Activated CD4-positive, alpha-beta T cell treated with anti-CD3 and anti-CD28 coated beads, Interleukin-2, amount 10 ng/mL, durations not matched to agents 7 days and 5 days (primary cell): ENCODE data around the gene DISC1. TPM values are rescaled to one million over a fixed set of nuclear protein-coding genes. Genes with fewer than 3 reads are reported as not detected.
"Not testable (repeated sequence)": the region's sequence is repeated elsewhere in the genome, so short reads cannot be mapped to it uniquely, and the experiment has no call there.

Experiments
- CTCF ChIA-PET: fragments of 350-600 bp; sonication (Branson Sonifier 250); formaldehyde crosslinking; loops from one replicate; lab custom pipeline; 2021; ENCODE audit warnings: antibody characterized with exemption; lab: Charles Lee
- POLR2A ChIA-PET: fragments of 350-600 bp; sonication (Branson Sonifier 250); formaldehyde crosslinking; loops from one replicate; lab custom pipeline; 2021; ENCODE audit warnings: antibody characterized with exemption; lab: Charles Lee
- DNase-seq: peaks from one replicate; pipeline ENCODE4 v3.0.0-alpha.2; 2020
- H3K27ac Mint-ChIP-seq: one replicate; pipeline ENCODE4 v1.8.0; 2021; ENCODE audit warnings: mild to moderate bottlenecking, moderate library complexity, mixed read lengths
- H3K27me3 Mint-ChIP-seq: one replicate; pipeline ENCODE4 v1.8.0; 2021; ENCODE audit warnings: mixed read lengths
- H3K36me3 Mint-ChIP-seq: one replicate; pipeline ENCODE4 v1.8.0; 2021; ENCODE audit warnings: low read depth, mixed read lengths
- H3K4me1 Mint-ChIP-seq: one replicate; pipeline ENCODE4 v1.8.0; 2021; ENCODE audit warnings: mixed read lengths
- H3K4me3 Mint-ChIP-seq: one replicate; pipeline ENCODE4 v1.8.0; 2021; ENCODE audit warnings: mild to moderate bottlenecking, moderate library complexity, mixed read lengths
- H3K9me3 Mint-ChIP-seq: one replicate; pipeline ENCODE4 v1.8.0; 2021; ENCODE audit warnings: mixed read lengths
- total RNA-seq, 2 experiments: library from RNA; stranded (reverse); gene quantifications; one replicate each; pipeline ENCODE4 v1.2.3, GENCODE V29; 2021

The DISC1 gene
- 10 to 100 TPM; 13.3 to 17.0 TPM for total RNA-seq

DNA sequence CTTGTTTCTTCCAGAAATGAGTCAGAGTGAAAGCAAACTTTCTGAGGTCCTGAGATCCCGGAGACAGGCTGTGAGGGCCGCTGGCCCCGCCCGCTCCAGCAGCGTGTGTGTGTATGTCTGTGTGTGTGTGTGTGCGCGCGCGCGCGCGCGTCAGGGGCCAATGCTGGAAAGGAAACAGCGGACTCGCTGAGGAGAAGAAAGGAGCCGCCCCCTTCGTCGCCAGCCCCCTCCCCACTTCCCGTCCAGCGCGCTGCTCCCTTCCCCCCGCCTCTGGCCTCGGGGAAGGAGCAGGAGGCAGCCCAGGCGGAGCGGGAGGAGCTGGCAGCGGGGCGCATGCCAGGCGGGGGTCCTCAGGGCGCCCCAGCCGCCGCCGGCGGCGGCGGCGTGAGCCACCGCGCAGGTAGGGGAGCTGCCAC is at the start of gene DISC1:
Gene DISC1 (plus strand): TSS at position 256 of the 416 bp plus-strand sequence. CDS start 78 bp downstream, at position 334.
- Mint-ChIP-seq H3K27ac (peak within 1 kb of the TSS; percentile 88), H3K36me3 (peaks cover 6% of the 10 kb centered on the region), H3K27me3 (peaks cover 21% of the 10 kb centered on the region), H3K9me3 (no peaks in the 10 kb centered on the region), H3K4me1 (peaks cover 38% of the 10 kb centered on the region), H3K4me3 (peak within 1 kb of the TSS; percentile 82)
- DNase-seq: peak; percentile 80
- CTCF ChIA-PET: interaction anchor here (1.0 to 1.8 kb wide), 3 partner anchors 9 to 23 kb away, joined by 3 to 13 read pairs (median 3); no protein-coding TSS in a partner anchor
- POLR2A ChIA-PET: no interaction called here

GRCh38 chr1:231576804-231577718 is 49.5 kb upstream of the DISC1 start:
- H3K36me3 Mint-ChIP-seq: no peaks in the 10 kb centered on the region
- H3K4me3 Mint-ChIP-seq: no peak overlapping the region
- no peak overlapping the region for H3K27ac Mint-ChIP-seq
- H3K9me3 Mint-ChIP-seq: no peaks in the 10 kb centered on the region
- DNase-seq: no peak
- H3K4me1 Mint-ChIP-seq: no peaks in the 10 kb centered on the region
- ChIA-PET CTCF (interaction anchor here (0.6 kb wide), 1 partner anchor 102 kb away, joined by 3 read pairs; no protein-coding TSS in a partner anchor), POLR2A (no interaction called here)
- no peaks in the 10 kb centered on the region for H3K27me3 Mint-ChIP-seq

DNA sequence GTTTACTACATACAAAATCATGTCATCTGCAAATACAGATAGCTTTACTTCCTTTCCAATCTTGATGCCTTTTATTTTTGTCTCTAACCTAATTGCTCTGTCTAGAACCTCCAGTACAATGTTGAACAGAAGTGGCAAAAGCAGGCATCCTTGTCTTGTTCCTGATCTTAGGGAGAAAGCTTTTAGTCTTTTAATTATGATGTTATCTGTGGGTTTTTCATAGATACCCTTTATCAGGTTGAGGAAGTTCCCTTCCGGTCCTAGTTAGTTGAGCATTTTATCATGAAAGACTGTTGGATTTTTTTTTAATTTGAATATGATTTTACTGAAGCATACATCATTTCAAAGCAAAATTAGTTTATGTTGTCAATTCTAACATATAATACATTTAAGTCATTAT is 45.7 kb upstream of the DISC1 start:
- no peak overlapping the region for H3K4me3 Mint-ChIP-seq
- H3K27ac Mint-ChIP-seq: no peak overlapping the region
- no peaks in the 10 kb centered on the region for H3K27me3 Mint-ChIP-seq
- no peaks in the 10 kb centered on the region for H3K4me1 Mint-ChIP-seq
- DNase-seq: no peak
- H3K36me3 Mint-ChIP-seq: no peaks in the 10 kb centered on the region
- ChIA-PET CTCF (no interaction called here), POLR2A (no interaction called here)
- H3K9me3 Mint-ChIP-seq: no peaks in the 10 kb centered on the region

DNA sequence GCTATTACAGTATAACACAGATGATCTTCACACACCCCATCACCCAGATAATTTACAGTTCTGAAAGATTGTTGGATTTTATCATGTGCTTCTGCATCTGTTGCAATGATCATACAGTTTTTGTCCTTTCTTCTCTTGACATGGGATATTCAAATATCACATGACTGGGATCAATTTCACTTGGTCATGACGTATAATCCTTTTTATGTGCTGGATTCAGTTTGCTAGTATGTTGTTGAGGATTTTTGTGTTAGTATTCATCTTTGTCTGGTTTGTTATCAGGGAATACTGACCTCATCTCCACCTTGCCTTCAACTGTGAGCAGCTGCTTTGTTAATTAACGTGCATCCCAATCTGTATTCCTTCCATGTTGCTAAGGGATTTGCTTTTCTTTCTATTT is 44.7 kb upstream of the DISC1 start:
- no peak overlapping the region for H3K4me3 Mint-ChIP-seq
- H3K36me3 Mint-ChIP-seq: no peaks in the 10 kb centered on the region
- POLR2A ChIA-PET: no interaction called here
- H3K4me1 Mint-ChIP-seq: no peaks in the 10 kb centered on the region
- CTCF ChIA-PET: interaction anchor here (1.3 kb wide), 1 partner anchor 21 kb away, joined by 3 read pairs; no protein-coding TSS in a partner anchor
- H3K27ac Mint-ChIP-seq: no peak overlapping the region
- H3K27me3 Mint-ChIP-seq: no peaks in the 10 kb centered on the region
- H3K9me3 Mint-ChIP-seq: no peaks in the 10 kb centered on the region
- DNase-seq: no peak

DNA sequence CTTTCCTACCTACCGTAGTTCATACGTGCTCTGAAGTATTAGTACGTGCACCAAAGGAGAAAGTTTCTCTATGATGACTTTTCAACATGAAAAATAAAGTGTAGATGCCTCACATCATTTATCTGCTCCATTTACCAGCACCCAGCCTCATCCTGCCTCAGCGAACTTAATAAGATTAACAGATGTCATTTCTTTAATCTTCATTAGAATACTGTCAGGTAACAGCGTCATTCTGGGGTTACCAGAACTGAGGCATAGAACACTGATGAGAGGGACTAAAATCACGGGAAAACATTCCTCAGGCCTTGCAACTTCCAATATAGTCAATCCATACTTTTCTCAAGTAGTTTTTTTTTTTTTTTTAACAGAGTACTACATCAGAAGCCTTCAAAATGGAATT is 43.2 kb upstream of the DISC1 start:
- Mint-ChIP-seq H3K9me3 (no peaks in the 10 kb centered on the region), H3K36me3 (no peaks in the 10 kb centered on the region), H3K27me3 (no peaks in the 10 kb centered on the region), H3K27ac (no peak overlapping the region), H3K4me1 (no peaks in the 10 kb centered on the region), H3K4me3 (no peak overlapping the region)
- POLR2A ChIA-PET: no interaction called here
- no peak for DNase-seq
- CTCF ChIA-PET: no interaction called here

GRCh38 chr1:231584117-231584516 is 42.5 kb upstream of the DISC1 start:
- H3K9me3 Mint-ChIP-seq: no peaks in the 10 kb centered on the region
- POLR2A ChIA-PET: no interaction called here
- CTCF ChIA-PET: no interaction called here
- no peak overlapping the region for H3K27ac Mint-ChIP-seq
- no peaks in the 10 kb centered on the region for H3K27me3 Mint-ChIP-seq
- H3K4me3 Mint-ChIP-seq: no peak overlapping the region
- no peaks in the 10 kb centered on the region for H3K4me1 Mint-ChIP-seq
- H3K36me3 Mint-ChIP-seq: no peaks in the 10 kb centered on the region
- DNase-seq: no peak

GRCh38 chr1:231584921-231585320 is 41.7 kb upstream of the DISC1 start:
- Mint-ChIP-seq H3K4me1 (no peaks in the 10 kb centered on the region), H3K4me3 (no peak overlapping the region)
- DNase-seq: no peak

GRCh38 chr1:231590453-231591198 is 36.0 kb upstream of the DISC1 start:
- H3K4me3 Mint-ChIP-seq: no peak overlapping the region
- no peaks in the 10 kb centered on the region for H3K9me3 Mint-ChIP-seq
- POLR2A ChIA-PET: no interaction called here
- CTCF ChIA-PET: interaction anchor here (0.6 to 1.6 kb wide), 4 partner anchors 234 to 268 kb away, joined by 3 to 5 read pairs (median 3); no protein-coding TSS in a partner anchor
- no peak overlapping the region for H3K27ac Mint-ChIP-seq
- H3K4me1 Mint-ChIP-seq: peaks cover 6% of the 10 kb centered on the region
- H3K27me3 Mint-ChIP-seq: no peaks in the 10 kb centered on the region
- DNase-seq: peak; percentile 57
- no peaks in the 10 kb centered on the region for H3K36me3 Mint-ChIP-seq

More at GRCh38 chr1:231584921-231585320, 41.7 kb upstream of the DISC1 start:
- H3K27ac Mint-ChIP-seq: no peak overlapping the region
- no peaks in the 10 kb centered on the region for H3K27me3 Mint-ChIP-seq
- no peaks in the 10 kb centered on the region for H3K36me3 Mint-ChIP-seq
- H3K9me3 Mint-ChIP-seq: no peaks in the 10 kb centered on the region
- POLR2A ChIA-PET: no interaction called here
- CTCF ChIA-PET: no interaction called here

DNA sequence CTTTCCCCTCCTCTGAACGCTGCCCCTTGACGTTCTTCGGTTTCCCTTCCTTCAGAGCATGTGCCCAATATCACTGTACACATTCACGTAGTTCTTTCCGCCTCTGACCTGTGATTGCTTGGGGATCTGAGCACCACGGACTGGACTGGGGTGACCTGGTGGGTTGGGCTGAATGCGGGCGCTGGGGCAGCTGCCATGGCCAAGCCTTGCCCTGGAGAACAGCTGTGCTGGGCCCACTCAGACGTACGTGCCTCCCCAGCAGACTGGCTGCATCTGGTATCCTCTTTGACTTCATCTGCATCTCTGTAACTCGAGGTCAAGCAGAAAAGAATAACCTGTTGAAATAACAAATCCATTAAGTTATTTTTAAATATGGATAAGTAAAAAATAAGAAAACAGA is 35.1 kb upstream of the DISC1 start:
- no peak overlapping the region for H3K27ac Mint-ChIP-seq
- H3K4me1 Mint-ChIP-seq: peaks cover 8% of the 10 kb centered on the region
- ChIA-PET POLR2A (no interaction called here), CTCF (interaction anchor here (1.6 kb wide), 1 partner anchor 237 kb away, joined by 3 read pairs; no protein-coding TSS in a partner anchor)
- no peak overlapping the region for H3K4me3 Mint-ChIP-seq
- DNase-seq: no peak
- H3K36me3 Mint-ChIP-seq: no peaks in the 10 kb centered on the region
- H3K27me3 Mint-ChIP-seq: no peaks in the 10 kb centered on the region
- no peaks in the 10 kb centered on the region for H3K9me3 Mint-ChIP-seq

DNA sequence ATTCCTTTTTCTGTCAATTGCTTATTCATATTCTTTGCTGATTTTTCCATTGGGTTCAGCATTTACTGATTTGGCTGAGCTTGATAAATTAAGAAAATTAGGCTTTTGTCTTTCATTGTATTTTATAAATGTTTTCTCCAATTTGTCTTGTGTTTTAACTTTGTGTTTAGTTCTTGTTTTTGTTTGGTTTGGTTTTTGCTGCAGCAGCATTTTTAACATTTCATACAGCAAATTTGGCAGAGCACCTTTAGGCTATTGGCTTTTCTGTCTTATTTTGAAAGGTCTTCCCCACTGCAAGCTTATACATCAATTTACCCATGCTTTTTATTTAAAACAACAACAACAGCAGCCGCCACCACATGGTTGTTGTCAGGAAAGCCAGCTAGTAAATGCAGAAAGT is 33.8 kb upstream of the DISC1 start:
- Mint-ChIP-seq H3K27ac (no peak overlapping the region), H3K4me1 (peaks cover 8% of the 10 kb centered on the region), H3K36me3 (no peaks in the 10 kb centered on the region), H3K27me3 (no peaks in the 10 kb centered on the region), H3K9me3 (no peaks in the 10 kb centered on the region), H3K4me3 (no peak overlapping the region)
- no peak for DNase-seq
- CTCF ChIA-PET: no interaction called here
- POLR2A ChIA-PET: no interaction called here

- H3K9me3 Mint-ChIP-seq, H3K27ac Mint-ChIP-seq, DNase-seq, H3K4me1 Mint-ChIP-seq, POLR2A ChIA-PET, H3K36me3 Mint-ChIP-seq, H3K27me3 Mint-ChIP-seq, H3K4me3 Mint-ChIP-seq, CTCF ChIA-PET: not testable (repeated sequence)
Measured at GRCh38 chr1:231593264-231593663, 33.3 kb upstream of the DISC1 start.

DNA sequence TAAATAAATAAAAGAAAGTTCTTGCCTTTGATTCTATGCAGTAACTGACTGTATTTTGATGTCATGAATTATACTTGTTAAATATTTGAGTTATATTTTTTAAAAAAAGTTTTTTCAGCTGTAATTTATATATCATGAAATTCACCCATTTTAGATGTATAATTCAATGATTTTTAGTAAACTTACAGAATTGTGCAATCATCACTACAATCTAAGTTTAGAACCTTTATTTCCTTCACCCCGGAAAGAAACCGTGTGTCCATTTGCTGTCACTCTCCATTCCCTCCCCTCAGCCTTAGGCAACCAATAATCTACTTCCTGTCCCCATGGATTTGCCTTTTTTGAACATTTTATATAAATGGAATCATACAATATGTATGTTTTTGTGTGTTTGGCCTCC is 32.5 kb upstream of the DISC1 start:
- POLR2A ChIA-PET: no interaction called here
- CTCF ChIA-PET: no interaction called here
- Mint-ChIP-seq H3K9me3 (no peaks in the 10 kb centered on the region), H3K36me3 (no peaks in the 10 kb centered on the region), H3K27ac (no peak overlapping the region), H3K4me1 (peaks cover 8% of the 10 kb centered on the region), H3K4me3 (no peak overlapping the region), H3K27me3 (no peaks in the 10 kb centered on the region)
- no peak for DNase-seq

GRCh38 chr1:231594749-231595148 is 31.8 kb upstream of the DISC1 start:
- no peaks in the 10 kb centered on the region for H3K36me3 Mint-ChIP-seq
- no peak overlapping the region for H3K4me3 Mint-ChIP-seq
- CTCF ChIA-PET: no interaction called here
- DNase-seq: no peak
- no peaks in the 10 kb centered on the region for H3K27me3 Mint-ChIP-seq
- H3K9me3 Mint-ChIP-seq: no peaks in the 10 kb centered on the region
- peaks cover 8% of the 10 kb centered on the region for H3K4me1 Mint-ChIP-seq
- no peak overlapping the region for H3K27ac Mint-ChIP-seq
- POLR2A ChIA-PET: no interaction called here
